Osteocyte (in vitro differentiated cells): ENCODE results near the gene HIP1. TPM values are rescaled to one million over a fixed set of nuclear protein-coding genes. Genes with fewer than 3 reads are reported as not detected.

Source experiments
- DNase-seq: peaks from one replicate; pipeline ENCODE4 v3.0.0; 2021; ENCODE audit warnings: mixed read lengths; ENCODE audit not compliant: unreplicated experiment; ENCODE audit errors: extremely low spot score
- H3K27ac Mint-ChIP-seq: one replicate; pipeline ENCODE4 v1.8.0; 2021; ENCODE audit warnings: mild to moderate bottlenecking, mixed read lengths; ENCODE audit not compliant: unreplicated experiment
- H3K27me3 Mint-ChIP-seq: one replicate; pipeline ENCODE4 v1.8.0; 2021; ENCODE audit warnings: mixed read lengths; ENCODE audit not compliant: unreplicated experiment
- H3K36me3 Mint-ChIP-seq: one replicate; pipeline ENCODE4 v1.8.0; 2021; ENCODE audit warnings: mixed read lengths; ENCODE audit not compliant: unreplicated experiment
- H3K4me1 Mint-ChIP-seq: one replicate; pipeline ENCODE4 v1.8.0; 2021; ENCODE audit warnings: mixed read lengths; ENCODE audit not compliant: unreplicated experiment
- H3K4me3 Mint-ChIP-seq: one replicate; pipeline ENCODE4 v1.8.0; 2021; ENCODE audit warnings: mild to moderate bottlenecking, moderate library complexity, mixed read lengths; ENCODE audit not compliant: unreplicated experiment
- H3K9me3 Mint-ChIP-seq: one replicate; pipeline ENCODE4 v1.8.0; 2021; ENCODE audit warnings: mixed read lengths; ENCODE audit not compliant: unreplicated experiment
- total RNA-seq: library from RNA; stranded (reverse); gene quantifications from 2 replicates; pipeline ENCODE4 v1.2.1, GENCODE V29; 2021
- TF ChIP-seq, protein P1 (sequence below): fragments of 200-600 bp; sonication (generic); IDR thresholded peaks from 2 replicates; pipeline ENCODE4 v1.5.0; 2021; ENCODE audit warnings: antibody characterized with exemption, mild to moderate bottlenecking, moderate library complexity

Gene HIP1
- total RNA-seq, 1 donor from 2014 or later: 55.3 TPM

GRCh38 chr7:75555736-75556135, 183.0 kb downstream of the HIP1 start:
- Mint-ChIP-seq H3K27me3 (no peaks in the 10 kb centered on the region), H3K27ac (no peak overlapping the region), H3K9me3 (no peaks in the 10 kb centered on the region), H3K36me3 (peaks cover 41% of the 10 kb centered on the region), H3K4me1 (peaks cover 5% of the 10 kb centered on the region), H3K4me3 (no peak overlapping the region)
- DNase-seq: no peak
- TF ChIP-seq, protein P1, sequence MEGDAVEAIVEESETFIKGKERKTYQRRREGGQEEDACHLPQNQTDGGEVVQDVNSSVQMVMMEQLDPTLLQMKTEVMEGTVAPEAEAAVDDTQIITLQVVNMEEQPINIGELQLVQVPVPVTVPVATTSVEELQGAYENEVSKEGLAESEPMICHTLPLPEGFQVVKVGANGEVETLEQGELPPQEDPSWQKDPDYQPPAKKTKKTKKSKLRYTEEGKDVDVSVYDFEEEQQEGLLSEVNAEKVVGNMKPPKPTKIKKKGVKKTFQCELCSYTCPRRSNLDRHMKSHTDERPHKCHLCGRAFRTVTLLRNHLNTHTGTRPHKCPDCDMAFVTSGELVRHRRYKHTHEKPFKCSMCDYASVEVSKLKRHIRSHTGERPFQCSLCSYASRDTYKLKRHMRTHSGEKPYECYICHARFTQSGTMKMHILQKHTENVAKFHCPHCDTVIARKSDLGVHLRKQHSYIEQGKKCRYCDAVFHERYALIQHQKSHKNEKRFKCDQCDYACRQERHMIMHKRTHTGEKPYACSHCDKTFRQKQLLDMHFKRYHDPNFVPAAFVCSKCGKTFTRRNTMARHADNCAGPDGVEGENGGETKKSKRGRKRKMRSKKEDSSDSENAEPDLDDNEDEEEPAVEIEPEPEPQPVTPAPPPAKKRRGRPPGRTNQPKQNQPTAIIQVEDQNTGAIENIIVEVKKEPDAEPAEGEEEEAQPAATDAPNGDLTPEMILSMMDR: no peak

GRCh38 chr7:75546237-75547015, 192.3 kb downstream of the HIP1 start:
- Mint-ChIP-seq H3K4me1 (no peaks in the 10 kb centered on the region), H3K27me3 (no peaks in the 10 kb centered on the region), H3K9me3 (no peaks in the 10 kb centered on the region), H3K4me3 (no peak overlapping the region), H3K36me3 (peaks cover 43% of the 10 kb centered on the region), H3K27ac (no peak overlapping the region)
- no peak for DNase-seq
- TF ChIP-seq, protein P1: no peak

DNA sequence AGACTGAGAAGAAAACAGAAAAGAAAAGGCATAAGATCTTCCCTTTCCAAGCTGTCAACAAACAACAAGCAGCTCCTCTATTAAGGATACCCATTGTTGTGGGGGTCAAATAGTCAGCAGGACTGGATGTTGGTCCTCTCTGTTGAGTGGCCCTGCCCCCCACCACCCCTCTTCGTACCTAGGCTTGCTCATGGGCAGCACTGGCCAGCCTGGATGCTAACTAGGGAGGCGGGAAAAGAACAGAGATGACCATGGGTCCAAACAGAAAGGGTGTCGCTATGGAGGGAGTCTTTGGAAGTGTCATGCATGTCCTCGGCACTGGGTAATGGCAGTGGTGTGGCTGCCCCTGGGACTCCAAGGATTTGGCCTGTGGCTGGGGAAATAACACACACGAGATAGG, 201.0 kb downstream of the HIP1 start:
- Mint-ChIP-seq H3K4me3 (no peak overlapping the region), H3K9me3 (no peaks in the 10 kb centered on the region), H3K4me1 (peaks cover 10% of the 10 kb centered on the region), H3K27ac (no peak overlapping the region), H3K36me3 (peaks cover 45% of the 10 kb centered on the region), H3K27me3 (no peaks in the 10 kb centered on the region)
- DNase-seq: no peak
- TF ChIP-seq, protein P1: no peak

GRCh38 chr7:75536940-75537538, 201.7 kb downstream of the HIP1 start:
- Mint-ChIP-seq H3K36me3 (peaks cover 44% of the 10 kb centered on the region), H3K9me3 (no peaks in the 10 kb centered on the region), H3K27ac (no peak overlapping the region), H3K4me3 (no peak overlapping the region), H3K4me1 (peaks cover 10% of the 10 kb centered on the region), H3K27me3 (no peaks in the 10 kb centered on the region)
- no peak for DNase-seq
- TF ChIP-seq, protein P1: no peak

DNA sequence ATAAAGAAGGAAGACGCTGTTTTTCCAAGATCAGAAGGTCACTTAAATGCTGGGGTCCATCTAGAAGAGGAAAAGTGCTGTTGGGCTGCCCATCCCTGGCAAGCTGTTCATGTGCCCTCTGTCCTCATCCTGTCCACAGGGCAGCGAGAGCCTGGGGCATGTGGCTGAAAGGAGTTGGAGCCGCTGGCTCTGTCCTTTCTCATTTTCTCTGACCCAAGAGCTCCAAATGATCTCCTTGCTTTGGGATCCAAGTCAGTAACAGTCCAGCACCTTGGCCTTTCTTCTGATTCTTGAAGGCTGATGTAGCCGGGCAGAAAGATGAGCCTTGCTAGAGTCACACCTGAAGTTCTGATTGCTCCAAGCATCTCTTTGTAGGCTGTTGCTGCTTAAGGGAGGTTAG, 202.2 kb downstream of the HIP1 start:
- Mint-ChIP-seq H3K4me3 (no peak overlapping the region), H3K9me3 (no peaks in the 10 kb centered on the region), H3K27ac (no peak overlapping the region), H3K36me3 (peaks cover 40% of the 10 kb centered on the region), H3K4me1 (peaks cover 10% of the 10 kb centered on the region), H3K27me3 (no peaks in the 10 kb centered on the region)
- TF ChIP-seq, protein P1: no peak
- no peak for DNase-seq
